Measurements from ENCODE around the gene RNF14. TPM values are rescaled to one million over a fixed set of nuclear protein-coding genes. Genes with fewer than 3 reads are reported as not detected.

Gene RNF14
- total and polyA plus RNA-seq, 2 of the 8 experiments (the other 6 are each of a cell fraction or from before 2014, with no cell fraction given) = 4.7 to 20.2 TPM

- Histone ChIP-seq H3K27me3 (replicated peaks in 1 of 4; ENCODE audit: control insufficient read depth in 3 of 4, extremely low read depth in 1 of 4, insufficient read depth in 3 of 4, low read length in 3 of 4) (no peaks in the 10 kb centered on the region; a peak in 1 of 7 replicates), H3K4me2 (ENCODE audit: insufficient read depth in 1 of 2, low read depth in 2 of 2, low read length in 2 of 2) (no peak overlapping the region), H2BK15ac (ENCODE audit: low read length) (no peak overlapping the region), H2BK5ac (ENCODE audit: low read depth, low read length) (no peak overlapping the region), H2BK120ac (replicated peaks; ENCODE audit: low read depth, low read length) (no peak overlapping the region), H3K79me1 (ENCODE audit: low read depth, low read length) (no peaks in the 10 kb centered on the region), H4K20me1 (replicated peaks in 1 of 2; ENCODE audit: control insufficient read depth in 1 of 2, insufficient read depth in 2 of 2, low read length in 2 of 2) (no peaks in the 10 kb centered on the region), H4K8ac (ENCODE audit: extremely low read depth, insufficient read depth, low read length) (no peak overlapping the region), H2AK5ac (ENCODE audit: low read depth, low read length) (no peak overlapping the region), H3K4me1 (replicated peaks in 1 of 4; ENCODE audit: control insufficient read depth in 3 of 4, insufficient read depth in 4 of 4, low read length in 3 of 4) (peaks cover 0 to 7% (median 5%) of the 10 kb centered on the region in 4 experiments; a peak in 4 of 7 replicates), H4K91ac (replicated peaks; ENCODE audit: insufficient read length, low read length) (no peak overlapping the region), H4K5ac (ENCODE audit: insufficient read length, low read depth, low read length) (no peak overlapping the region), H3K14ac (ENCODE audit: insufficient read length) (no peak overlapping the region), H3K4me3 (ENCODE audit: extremely low read depth in 1 of 4, insufficient read depth in 2 of 4, low read depth in 3 of 4, low read length in 4 of 4) (no peak overlapping the region), H3K4ac (replicated peaks; ENCODE audit: insufficient read length, low read depth, low read length) (no peak overlapping the region), H3K27ac (ENCODE audit: low read depth, low read length) (no peak overlapping the region), H3K36me3 (ENCODE audit: control insufficient read depth in 2 of 4, insufficient read depth in 4 of 4, low read length in 3 of 4) (no peaks in the 10 kb centered on the region), H3K79me2 (ENCODE audit: control insufficient read depth in 1 of 2, insufficient read depth in 2 of 2, low read length in 2 of 2) (no peaks in the 10 kb centered on the region), H3K18ac (ENCODE audit: extremely low read depth, low read length) (no peak overlapping the region), H3K9me3 (ENCODE audit: insufficient read depth in 2 of 2, low read depth in 1 of 2, low read length in 1 of 2) (no peaks in the 10 kb centered on the region), H3K23ac (ENCODE audit: insufficient read length) (no peak overlapping the region), H2AFZ (ENCODE audit: low read length) (no peak overlapping the region), H3K23me2 (ENCODE audit: low read depth, low read length) (no peaks in the 10 kb centered on the region), H3K56ac (replicated peaks; ENCODE audit: insufficient read length, low read depth, low read length) (no peak overlapping the region), H2BK12ac (ENCODE audit: low read depth, low read length) (no peak overlapping the region), H2BK20ac (ENCODE audit: low read length) (no peak overlapping the region), H3K9ac (replicated peaks in 1 of 4; ENCODE audit: extremely low read depth in 1 of 4, low read depth in 3 of 4, low read length in 3 of 4) (no peak overlapping the region)
- ChIA-PET CTCF (ENCODE audit: partially characterized antibody) (interaction anchor here (0.7 to 13.3 kb wide), 26 partner anchors 10 to 471 kb away, joined by 3 to 324 read pairs (median 4); partner anchors contain the start of genes DELE1 and RNF14), POLR2A (ENCODE audit: partially characterized antibody) (interaction anchor here (0.7 to 2.3 kb wide), 4 partner anchors 8 to 267 kb away, joined by 3 to 4 read pairs (median 3); partner anchors contain the start of gene RNF14)
- WGBS, 2 experiments (ENCODE audit: extremely low coverage in 1 of 2, insufficient coverage in 1 of 2, insufficient read length in 1 of 2, insufficient replicate concordance in 2 of 2, low coverage in 1 of 2, low lambda C conversion rate in 2 of 2, missing lambda C conversion rate in 1 of 2) = 87% methylated on average over 3 of the region's 3 CpGs; no CpG with 5 or more reads in 1 of the 2 experiments
- DNase-seq (ENCODE audit: low read depth in 1 of 2, low spot score in 2 of 2) (no peak), FAIRE-seq (no peak)
- TF ChIP-seq EZH2 (IDR thresholded peaks at IDR 0.05; ENCODE audit: low read depth, low read length, severe bottlenecking) (no peak), GTF2F1 (IDR thresholded peaks at IDR 0.05; ENCODE audit: borderline replicate concordance, low read depth, low read length) (no peak), SP2 (IDR thresholded peaks at IDR 0.05; ENCODE audit: low read length) (no peak), TBP (IDR thresholded peaks at IDR 0.05; ENCODE audit: low read depth, low read length) (no peak), TCF12 (IDR thresholded peaks at IDR 0.05; ENCODE audit: low read depth, low read length) (no peak), CBX5 (IDR thresholded peaks at IDR 0.05; ENCODE audit: low read depth, low read length) (no peak), CBX8 (IDR thresholded peaks at IDR 0.05; ENCODE audit: borderline replicate concordance, low read depth, low read length) (no peak), SUZ12 (IDR thresholded peaks at IDR 0.05; ENCODE audit: low read length) (no peak), CTBP2 (IDR thresholded peaks at IDR 0.05; ENCODE audit: borderline replicate concordance, insufficient read depth, insufficient read length, low read length) (no peak), CHD2 (IDR thresholded peaks at IDR 0.05; ENCODE audit: low read length) (no peak)
- TF ChIP-seq, protein P1, sequence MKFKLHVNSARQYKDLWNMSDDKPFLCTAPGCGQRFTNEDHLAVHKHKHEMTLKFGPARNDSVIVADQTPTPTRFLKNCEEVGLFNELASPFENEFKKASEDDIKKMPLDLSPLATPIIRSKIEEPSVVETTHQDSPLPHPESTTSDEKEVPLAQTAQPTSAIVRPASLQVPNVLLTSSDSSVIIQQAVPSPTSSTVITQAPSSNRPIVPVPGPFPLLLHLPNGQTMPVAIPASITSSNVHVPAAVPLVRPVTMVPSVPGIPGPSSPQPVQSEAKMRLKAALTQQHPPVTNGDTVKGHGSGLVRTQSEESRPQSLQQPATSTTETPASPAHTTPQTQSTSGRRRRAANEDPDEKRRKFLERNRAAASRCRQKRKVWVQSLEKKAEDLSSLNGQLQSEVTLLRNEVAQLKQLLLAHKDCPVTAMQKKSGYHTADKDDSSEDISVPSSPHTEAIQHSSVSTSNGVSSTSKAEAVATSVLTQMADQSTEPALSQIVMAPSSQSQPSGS (IDR thresholded peaks at IDR 0.05; ENCODE audit: low read length) = no peak
These were observed 18.5 kb upstream of the RNF14 start for GRCh38 chr5:141950207-141951005.

All from H1 (cell line).